HG03066 (cell line): Measurements from ENCODE around the gene C1orf50.
"Not testable (repeated sequence)": the region's sequence is repeated elsewhere in the genome, so short reads cannot be mapped to it uniquely, and the experiment has no call there.

Source experiments
- ATAC-seq: cut with Tn5 transposase; IDR thresholded peaks from one replicate; pipeline ENCODE4 v1.9.1; 2021; ENCODE audit warnings: low read depth; ENCODE audit not compliant: unreplicated experiment

The C1orf50 gene

DNA sequence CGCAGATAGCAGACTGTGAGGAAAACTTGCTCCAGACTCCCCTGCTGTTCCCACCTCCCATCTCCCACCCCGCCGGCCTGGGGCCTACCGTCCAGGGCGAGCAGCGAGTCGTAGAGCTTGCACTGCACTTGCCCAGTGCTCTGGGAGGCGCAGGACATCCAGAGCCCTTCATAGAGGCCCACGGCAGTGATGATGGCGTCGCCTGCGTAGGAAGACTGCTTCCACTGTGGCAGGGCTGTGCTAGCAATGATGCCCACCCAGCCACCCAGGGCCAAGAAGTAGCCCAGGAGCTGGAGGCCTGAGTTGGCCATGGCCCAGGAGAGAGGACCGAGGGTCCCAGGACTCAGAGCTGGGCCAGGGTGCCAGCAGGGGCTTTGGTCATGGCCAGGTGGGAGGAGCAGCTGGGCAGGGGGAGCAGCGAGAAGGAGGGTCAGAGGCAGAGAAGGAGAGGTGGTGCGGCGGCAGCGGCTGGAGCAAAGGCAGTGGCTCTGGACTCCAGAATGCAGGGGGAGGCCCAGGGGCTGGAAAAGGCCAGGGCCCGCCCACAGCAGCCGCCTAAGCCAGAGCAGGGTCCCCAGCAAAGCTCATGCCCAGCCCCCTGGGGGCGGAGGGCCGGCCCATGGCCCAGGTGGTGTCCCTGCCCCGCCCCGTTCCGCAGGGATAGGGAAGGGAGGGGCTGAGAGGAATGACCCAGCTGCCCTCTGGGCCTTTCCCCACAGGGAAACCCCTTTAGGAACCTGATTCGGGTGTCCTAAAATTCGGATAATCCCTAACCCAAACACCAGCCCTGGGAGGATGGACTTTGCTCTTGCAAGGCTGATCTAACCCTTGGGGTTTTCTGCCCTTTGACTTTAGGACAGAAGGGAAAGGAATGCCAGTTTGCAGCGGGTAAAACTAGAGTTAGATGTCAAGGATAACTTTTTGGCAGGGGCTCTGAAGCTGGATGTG lies 27.0 kb upstream of the C1orf50 start, which contains the start of gene CLDN19:
Gene CLDN19, minus strand, starts transcription at position 484 of the 948 bp plus-strand sequence. Its CDS starts 173 bp downstream, at position 311.
- ATAC-seq = no peak

DNA sequence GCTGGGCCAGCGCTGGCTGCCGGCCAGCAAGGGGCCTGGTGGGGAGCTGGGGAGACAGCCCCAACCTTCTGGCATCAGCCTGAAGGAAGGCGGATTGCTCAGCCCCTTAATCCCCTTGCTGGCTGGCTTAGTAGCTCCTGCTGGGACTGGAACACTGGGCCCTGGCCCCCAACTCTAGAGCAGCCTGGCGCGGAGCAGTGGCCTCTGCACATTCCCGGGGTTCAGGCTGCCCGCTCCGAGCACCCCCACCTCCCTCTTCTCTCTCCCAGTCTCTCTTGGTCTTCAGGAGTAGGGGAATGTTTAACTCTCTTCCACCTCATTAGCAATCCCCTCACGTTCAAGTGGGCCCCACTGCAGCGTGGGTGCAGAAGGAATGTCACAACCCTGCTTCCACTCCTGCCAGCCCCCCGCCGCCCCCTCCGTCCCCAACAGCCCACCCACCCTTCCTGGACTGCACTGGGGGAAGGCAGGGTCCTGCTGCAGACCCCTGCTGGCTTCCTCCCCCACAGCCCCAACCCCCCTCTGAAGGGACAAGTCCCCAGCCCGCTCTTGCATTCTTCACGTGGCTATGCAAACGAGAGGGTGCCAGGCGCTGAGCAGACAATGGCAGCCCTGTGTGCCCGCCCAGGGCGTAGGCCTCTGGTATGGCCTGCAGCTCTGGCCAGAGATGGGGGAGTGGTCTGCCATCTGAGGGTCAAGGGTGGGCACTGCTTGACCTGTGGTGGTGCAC lies 26.0 kb upstream of the C1orf50 start:
- no peak for ATAC-seq

DNA sequence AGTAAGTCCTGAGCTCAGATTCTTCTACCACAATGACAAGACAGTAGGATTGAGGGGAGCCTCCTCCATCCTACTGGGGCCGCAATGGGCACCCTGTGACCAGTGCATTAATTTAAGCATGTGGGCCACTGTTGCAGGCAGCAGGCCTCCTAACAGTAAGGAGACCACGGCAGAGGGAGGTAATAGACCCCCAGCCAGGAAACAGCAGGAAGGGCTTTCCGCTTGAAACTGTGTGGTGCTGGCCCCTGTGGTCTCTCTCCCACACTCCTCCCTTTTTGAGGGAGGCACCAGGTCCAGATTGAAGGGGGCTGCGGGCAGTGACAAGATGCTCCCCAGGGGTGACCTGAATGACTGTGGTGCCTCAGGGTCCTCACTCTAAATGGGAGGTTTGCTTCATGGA lies 25.3 kb upstream of the C1orf50 start:
- ATAC-seq = no peak

DNA sequence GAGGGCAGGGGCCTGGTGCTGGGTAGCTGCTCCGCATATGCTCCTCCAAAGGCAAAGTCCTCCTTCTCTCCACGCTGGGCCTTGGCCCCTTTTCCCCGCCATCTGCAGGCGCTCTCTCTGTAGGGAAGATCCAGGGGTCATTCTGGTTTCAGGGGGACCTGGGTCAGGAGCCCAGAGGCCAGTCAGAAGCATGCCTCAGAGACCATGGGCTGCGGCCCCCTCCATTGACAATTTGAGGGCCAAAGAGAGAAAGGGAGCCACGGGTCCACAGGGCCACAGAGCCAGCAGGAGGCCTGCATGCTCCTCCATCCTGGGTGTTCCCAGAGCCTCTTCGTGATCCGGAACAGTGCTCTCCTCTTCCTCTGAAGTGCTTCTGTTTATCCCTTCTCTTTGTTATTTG lies 24.9 kb upstream of the C1orf50 start:
- no peak for ATAC-seq

DNA sequence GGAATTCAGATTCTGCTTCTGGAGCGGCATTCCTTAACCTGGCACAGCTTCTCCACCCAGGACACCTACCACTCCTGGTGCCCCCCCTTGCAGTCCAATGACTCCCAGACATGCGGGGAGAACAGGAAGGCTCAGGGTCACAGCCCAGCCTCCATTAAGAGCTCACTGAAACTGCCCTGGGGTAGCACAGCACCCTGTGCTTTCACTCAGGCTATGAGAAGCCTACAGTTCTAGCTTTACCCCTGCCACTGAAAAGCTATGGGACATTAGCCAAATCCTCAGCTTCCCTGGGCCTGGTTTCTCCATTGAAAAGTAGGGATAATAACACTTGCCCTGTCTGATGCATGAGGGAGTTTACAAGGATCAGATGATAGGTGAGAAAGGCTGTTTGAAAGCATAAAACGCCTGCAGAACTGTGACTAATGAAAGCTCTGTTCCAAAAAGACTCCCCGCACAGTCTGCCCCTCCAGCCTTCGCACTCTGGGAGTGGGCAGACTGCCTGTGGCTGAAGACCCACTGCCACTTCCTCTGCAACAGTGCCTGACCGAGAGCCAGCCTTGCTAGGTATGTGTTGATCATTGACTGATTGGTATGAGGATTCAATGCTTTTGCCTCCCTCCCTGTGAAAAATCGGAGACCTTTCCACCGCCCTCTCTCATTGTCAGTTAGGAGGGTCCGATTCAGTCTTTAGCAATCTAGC lies 24.3 kb upstream of the C1orf50 start:
- no peak for ATAC-seq

DNA sequence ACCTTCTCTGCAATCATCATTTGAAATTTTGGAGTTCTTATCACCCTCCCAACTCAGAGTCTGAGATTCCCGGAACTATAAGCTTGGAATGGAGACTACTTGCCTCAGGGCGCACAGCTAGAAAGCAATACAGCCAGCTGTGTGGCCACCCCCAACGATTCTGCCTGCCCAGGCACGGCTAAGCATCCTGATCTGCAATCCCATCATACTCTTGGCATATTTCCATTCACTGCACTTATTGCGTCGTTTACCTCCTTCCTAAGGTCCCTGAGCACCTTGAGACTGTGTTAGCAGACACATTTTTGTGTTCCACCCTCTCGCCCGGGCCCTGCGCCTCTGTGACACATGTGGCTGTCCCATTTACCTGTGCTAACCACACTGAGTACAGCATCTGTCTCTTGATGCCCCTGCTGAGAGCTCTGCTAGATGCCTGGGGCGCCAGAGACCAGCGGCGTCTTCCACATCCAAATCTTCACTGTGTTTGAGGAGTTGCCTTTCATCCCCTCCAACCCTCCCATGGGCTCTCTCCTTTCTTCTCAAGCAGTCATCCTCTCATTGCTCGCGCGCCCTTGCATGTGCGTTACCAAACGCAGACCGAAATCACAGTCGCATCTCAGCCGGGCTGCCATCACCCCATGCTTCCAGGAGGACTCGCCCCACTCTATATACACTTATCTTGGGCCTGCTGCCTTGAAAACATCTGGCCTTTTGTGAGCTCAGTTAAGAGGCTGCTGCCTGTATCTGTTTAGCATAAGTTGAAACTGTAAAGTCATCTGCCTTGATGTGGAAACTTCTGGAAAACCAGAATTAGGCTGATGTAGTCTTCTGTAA lies 23.5 kb upstream of the C1orf50 start:
- ATAC-seq = no peak

DNA sequence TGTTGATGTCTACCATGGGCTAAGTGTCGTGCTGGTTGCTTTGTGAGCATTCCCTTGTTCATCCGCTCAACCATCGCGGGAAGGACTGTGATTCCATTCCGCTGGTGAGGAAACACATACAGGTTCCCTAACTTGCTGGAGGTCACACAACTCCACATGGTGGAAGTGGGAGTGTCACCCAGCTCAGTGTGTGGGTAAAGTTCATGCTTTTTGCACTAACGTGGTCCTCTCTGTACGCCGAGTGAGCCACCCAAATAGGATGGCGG lies 23.0 kb upstream of the C1orf50 start:
- no peak for ATAC-seq

DNA sequence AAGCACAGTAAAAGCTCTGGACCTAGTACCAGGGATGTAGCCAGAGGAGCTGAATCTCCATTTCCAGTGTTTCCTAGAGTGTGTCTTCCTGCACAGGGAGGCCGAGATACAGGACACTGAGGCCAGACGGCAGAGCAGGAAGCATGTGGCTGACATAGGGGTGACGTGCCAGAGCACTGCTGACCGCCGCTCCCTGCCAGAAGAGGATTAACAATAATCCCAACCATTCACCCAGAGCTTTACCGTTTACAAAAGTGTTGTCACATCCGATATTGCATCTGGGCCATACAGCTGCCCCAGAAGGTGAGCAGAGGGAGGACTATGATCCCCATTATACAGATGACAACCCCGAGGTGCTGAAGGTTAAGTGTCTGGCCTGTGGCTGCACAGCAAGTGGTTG lies 21.2 kb upstream of the C1orf50 start:
- no peak for ATAC-seq

DNA sequence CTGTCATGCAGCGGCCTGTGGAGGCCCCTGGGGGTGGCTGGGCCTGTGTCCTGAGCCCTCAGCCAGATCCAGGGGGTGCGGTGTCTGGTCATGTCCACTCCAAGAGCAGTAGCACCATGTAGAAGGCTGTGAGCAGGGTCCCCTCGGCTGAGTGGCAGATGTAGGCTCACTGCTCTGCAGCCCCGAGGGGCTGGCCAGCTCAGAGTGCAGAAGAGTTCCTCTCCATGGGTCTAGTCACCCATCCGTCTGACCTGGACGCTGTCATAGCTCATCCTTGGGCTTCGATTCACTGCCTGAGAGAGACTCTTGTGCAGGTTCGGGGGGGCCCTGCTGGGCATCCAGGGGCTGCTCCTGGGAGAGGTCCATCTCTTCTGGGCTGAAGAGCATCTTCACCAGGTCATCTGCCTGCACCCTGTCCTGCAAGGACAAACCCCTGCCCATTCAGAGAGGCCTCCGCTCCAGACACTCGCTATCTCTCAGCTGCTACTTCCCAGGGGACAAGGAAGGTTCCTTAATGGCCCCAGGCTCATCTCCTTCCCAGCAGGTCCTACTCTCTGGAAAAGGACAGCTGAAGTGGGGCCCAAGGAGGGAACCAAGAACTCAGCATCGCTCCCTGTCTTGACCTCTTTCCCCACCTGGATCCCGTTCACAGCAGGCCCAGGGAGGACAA lies 20.5 kb upstream of the C1orf50 start:
- ATAC-seq = no peak

DNA sequence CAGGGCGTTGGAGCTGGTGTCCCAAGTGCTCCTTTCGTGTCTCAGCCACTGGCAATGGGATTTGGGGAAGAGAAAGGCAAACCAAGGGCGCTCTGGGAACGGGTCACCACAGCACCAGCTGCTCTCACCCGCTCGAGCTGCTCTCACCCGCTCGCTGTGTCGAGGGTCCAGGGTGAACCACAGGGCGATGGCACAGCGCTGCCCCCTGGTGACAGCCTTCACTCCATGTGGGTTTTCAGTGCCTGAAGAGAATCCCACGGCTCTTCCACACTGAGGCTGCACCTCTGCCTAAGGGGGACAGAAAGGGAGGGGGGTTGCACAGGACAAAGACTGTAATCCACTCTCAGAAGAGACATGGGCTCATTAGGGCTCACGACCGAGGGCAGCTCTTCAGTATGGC lies 19.9 kb upstream of the C1orf50 start:
- no peak for ATAC-seq

DNA sequence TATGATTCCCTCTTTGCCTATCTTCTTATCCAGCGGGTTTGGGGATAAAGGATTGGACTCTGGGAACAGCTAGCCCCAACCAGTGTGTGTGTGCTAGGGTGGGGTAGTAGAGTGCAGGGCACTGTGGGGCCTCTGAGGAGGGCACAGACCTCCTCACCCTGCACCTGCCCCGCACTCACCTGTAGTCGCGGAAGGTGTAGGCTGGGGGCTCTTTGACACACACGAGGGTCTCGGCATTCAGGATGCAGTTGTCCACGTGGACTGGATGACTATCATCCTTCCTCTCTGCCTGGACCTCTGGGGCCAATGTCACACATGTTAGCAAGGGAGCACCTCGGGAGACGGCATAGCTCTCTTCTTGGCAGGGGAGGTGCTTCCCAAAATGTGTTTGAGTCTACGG lies 19.0 kb upstream of the C1orf50 start:
- ATAC-seq = no peak

DNA sequence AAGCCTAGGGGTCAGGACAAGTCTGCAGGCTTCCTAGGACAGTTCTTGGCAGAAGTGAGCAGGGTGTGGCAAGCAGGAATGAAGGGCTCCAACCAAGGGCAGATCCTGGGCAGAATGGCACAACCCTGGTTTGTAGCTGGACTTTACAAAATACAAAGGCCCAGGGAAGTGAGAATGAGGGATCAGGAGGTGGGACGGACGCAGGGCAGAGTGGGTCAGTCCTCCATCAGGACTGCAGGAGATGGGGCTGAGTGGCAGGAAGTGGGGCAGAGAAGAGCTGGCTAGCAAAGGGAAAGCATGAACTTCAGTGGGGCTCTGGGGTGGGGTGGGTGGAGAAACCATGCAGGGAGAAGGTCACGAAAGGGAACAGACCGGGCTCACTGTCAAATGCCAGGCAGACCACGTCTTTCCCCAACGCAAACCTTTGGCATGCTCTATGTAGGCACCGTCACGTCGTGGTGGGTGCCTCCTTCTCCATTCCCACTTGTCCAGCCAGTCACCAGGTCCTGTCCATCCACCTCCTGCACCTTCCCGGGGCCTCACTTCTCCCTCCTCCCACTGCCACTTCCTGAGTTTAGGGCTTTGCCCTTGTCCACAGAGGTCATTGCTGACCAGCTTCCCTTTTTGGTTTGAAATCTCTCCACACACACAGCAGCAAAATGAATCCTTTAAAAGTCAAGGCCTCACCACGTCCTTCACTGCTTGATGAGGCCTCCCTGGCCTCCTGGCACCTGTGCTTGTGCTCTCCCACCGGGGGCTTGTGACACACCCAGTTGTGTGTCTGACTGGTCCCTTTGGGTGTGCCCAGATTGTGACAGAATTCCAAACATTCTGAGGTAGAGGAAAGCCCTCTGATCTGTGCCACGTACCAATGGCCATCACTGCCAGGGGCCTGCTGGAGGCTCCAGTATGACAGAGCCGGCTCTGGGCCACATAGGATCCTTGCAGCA lies 18.3 kb upstream of the C1orf50 start:
- no peak for ATAC-seq

DNA sequence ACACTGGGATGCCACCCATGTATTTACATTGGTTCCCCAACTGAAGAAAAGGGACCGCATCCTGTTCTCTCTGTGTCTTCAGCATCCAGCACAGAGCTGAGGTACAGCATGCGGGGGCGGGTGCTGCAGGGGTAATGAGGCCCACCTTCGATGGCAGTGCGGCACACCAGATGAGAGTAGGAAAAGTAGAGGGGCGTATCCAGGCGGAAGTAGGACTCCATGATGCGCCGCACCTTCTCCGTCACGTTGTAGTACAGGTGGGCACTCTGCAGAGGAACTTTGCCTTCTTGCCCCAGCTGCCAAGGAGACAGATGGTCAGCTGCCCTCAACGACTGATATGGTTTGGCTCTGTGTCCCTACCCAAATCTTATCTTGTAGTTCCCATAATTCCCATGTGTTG lies 17.0 kb upstream of the C1orf50 start:
- no peak for ATAC-seq

DNA sequence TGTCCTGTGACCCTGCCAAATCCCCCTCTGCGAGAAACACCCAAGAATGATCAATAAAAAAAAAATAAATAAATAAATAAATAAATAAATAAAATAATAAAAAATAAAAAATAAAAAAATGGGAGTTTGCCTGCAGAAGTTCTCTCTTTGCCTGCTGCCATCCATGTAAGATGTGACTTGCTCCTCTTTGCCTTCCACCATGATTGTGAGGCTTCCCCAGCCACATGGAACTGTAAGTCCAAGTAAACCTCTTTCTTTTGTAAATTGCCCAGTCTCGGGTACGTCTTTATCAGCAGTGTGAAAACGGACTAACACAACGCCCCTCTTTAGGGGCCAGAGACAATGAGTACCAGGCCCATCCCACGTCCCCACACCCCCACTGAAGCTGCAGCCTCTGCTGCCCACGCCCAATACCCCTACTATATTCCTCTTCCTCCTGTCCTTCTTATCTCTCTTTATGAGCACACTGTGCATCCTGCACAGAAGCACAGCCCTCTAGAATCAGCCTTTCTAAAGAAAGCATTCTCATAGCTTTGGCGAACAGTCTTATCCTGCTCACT lies 15.5 kb upstream of the C1orf50 start:
- not testable (repeated sequence) for ATAC-seq

DNA sequence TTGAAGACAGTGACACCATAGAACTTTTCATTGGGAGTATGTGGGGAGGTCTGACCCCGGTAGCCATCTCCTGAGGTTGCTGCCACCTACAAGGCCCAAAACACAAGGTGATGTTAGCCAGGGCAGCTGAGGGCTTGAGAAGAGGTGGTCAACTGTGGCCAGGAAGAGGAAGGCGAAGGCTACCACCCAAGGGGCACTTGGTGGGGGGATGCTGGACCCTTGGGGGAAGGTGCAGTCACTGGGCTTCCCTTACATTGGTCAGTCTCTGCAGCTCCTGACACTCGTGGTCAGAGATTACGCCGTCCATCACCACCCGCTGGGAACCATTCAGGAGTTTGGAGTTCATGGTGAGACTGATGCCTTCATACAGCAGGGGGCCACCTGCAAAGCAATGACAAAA lies 14.8 kb upstream of the C1orf50 start:
- no peak for ATAC-seq

DNA sequence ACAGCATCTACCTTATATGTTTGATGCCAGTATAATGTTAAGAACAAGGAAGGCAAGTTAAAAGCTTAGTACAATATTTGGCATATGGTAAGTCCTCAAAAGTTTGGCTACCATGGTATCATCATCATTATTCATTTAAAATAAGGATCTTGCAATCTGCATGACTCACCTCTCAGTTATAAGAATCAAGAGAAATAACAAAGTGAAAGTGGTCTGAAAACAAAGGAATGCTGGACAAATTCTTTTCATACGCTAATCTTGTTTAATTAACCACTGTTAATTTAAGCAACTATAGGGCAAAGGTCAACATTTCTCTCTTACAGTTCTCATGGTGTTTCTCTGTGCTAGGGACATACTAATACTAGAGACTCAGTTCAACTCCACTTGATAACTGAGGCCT lies 14.0 kb upstream of the C1orf50 start:
- no peak for ATAC-seq

DNA sequence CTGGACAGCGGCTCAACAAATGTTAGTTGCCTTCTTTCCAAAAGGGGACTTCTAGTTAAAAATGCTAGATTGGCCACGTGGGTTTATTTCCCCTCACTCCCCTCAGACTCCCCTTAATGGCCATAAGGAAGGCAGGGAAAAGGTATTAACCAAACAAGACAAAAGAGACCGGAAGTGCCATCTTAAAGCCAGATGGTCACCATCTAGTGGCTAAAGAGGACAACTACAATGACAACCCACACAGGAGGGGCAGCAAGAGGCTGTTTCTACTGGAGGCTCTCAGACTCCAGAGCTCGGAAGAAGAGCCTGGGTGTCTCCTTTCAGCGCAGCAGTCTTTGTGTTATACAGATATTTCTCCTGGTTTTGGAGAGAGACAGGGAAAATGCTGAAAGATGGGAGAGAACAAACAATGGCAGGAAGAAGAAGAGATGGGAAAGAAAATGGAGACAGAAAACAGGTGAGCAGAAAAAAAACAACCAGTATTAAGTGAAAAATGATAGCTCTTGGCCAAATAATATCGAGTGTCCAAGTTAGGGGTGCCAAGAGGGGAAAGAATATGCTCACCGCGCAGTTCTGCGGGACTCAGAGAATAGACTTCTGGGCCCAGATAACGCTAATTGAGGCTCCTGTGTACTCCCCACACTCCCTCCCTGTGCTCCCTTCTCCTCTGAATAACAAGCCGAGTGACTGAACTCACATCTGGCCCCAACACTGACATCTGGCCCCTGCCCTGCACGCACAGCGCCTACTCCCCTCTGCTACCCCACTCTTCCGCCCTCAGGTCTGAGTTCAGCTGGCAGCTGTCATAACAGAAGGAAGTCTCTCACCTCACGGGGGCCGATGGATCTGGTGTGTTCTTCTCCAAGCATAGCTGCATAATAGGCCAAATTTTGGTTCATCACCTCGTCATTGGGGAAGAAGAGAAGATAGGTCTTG lies 9.8 kb upstream of the C1orf50 start:
- no peak for ATAC-seq

DNA sequence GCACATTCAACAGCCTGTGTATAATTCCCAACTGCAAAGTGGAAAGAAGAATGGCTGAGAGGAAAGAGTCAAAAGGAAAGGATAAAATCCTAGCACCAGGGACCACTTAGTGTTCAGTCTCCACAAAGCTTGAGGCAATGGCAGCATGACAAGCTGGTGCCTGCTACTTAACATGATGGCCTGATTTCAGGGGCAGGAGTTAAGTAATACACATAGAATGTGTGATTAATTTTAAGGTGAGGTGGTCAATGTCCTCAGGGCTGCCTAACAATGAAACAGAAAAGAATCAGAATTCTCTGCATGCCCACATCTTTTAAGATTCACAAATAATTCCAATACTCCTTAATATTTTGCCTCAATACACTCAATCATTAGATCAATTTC lies 9.2 kb upstream of the C1orf50 start:
- ATAC-seq = no peak
